Measurements from ENCODE around the gene NECTIN1.

- TF ChIP-seq, protein P1, sequence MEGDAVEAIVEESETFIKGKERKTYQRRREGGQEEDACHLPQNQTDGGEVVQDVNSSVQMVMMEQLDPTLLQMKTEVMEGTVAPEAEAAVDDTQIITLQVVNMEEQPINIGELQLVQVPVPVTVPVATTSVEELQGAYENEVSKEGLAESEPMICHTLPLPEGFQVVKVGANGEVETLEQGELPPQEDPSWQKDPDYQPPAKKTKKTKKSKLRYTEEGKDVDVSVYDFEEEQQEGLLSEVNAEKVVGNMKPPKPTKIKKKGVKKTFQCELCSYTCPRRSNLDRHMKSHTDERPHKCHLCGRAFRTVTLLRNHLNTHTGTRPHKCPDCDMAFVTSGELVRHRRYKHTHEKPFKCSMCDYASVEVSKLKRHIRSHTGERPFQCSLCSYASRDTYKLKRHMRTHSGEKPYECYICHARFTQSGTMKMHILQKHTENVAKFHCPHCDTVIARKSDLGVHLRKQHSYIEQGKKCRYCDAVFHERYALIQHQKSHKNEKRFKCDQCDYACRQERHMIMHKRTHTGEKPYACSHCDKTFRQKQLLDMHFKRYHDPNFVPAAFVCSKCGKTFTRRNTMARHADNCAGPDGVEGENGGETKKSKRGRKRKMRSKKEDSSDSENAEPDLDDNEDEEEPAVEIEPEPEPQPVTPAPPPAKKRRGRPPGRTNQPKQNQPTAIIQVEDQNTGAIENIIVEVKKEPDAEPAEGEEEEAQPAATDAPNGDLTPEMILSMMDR (IDR thresholded peaks at IDR 0.05) = no peak
- no peak for TF ChIP-seq EP300 (IDR thresholded peaks at IDR 0.05)
- no peak for TF ChIP-seq POLR2A (IDR thresholded peaks at IDR 0.05)
Measured at GRCh38 chr11:119700536-119701346, 28.3 kb downstream of the NECTIN1 start.

Measured in upper lobe of left lung (tissue), 4 donors.